Neural cell (in vitro differentiated cells): ENCODE measurements around the gene SMPD3. TPM values are rescaled to one million over a fixed set of nuclear protein-coding genes. Genes with fewer than 3 reads are reported as not detected.

ENCODE experiments used
- H2AFZ ChIP-seq: fragments of 200-600, 300-800 bp; sonication (generic), shearing (Covaris generic); 2 replicates; pipeline ENCODE4 v1.6.0; 2014; ENCODE audit warnings: low read depth, mild to moderate bottlenecking, antibody characterized with exemption, low read length, moderate library complexity
- H3F3A ChIP-seq: fragments of 200-600 bp; shearing (Covaris generic); 2 replicates; pipeline ENCODE4 v1.6.1; 2016; ENCODE audit warnings: mild to moderate bottlenecking, moderate library complexity, mixed read lengths, antibody characterized with exemption, low read length; ENCODE audit not compliant: insufficient read depth, poor library complexity, severe bottlenecking
- H3K27ac ChIP-seq: fragments of 200-600, 300-800 bp; sonication (generic), shearing (Covaris generic); 2 replicates; pipeline ENCODE4 v1.5.1; 2014; ENCODE audit warnings: mild to moderate bottlenecking, low read length, moderate library complexity
- H3K27me3 ChIP-seq: fragments of 300-800, 200-600 bp; sonication (generic), shearing (Covaris generic); 2 replicates; pipeline ENCODE4 v1.6.0; 2014; ENCODE audit warnings: mild to moderate bottlenecking, low read depth, low read length, moderate library complexity; ENCODE audit not compliant: insufficient read depth
- H3K36me3 ChIP-seq: fragments of 300-800, 200-600 bp; sonication (generic), shearing (Covaris generic); 2 replicates; pipeline ENCODE4 v1.5.1; 2014; ENCODE audit warnings: mild to moderate bottlenecking, antibody characterized with exemption, low read length, moderate library complexity; ENCODE audit not compliant: insufficient read depth
- H3K4me2 ChIP-seq: fragments of 300-800, 200-600 bp; sonication (generic), shearing (Covaris generic); 2 replicates; pipeline ENCODE4 v1.6.0; 2014; ENCODE audit warnings: mild to moderate bottlenecking, low read length
- H3K4me3 ChIP-seq: fragments of 300-800, 200-600 bp; sonication (generic), shearing (Covaris generic); 2 replicates; pipeline ENCODE4 v1.5.1; 2014; ENCODE audit warnings: mild to moderate bottlenecking, low read length, moderate library complexity
- H3K79me2 ChIP-seq: fragments of 200-600 bp; shearing (Covaris generic); replicated peaks from 2 replicates; pipeline ENCODE4 v1.6.0; 2014; ENCODE audit warnings: mild to moderate bottlenecking, low read length, moderate library complexity; ENCODE audit not compliant: insufficient read depth
- H3K9ac ChIP-seq: fragments of 300-800, 200-600 bp; sonication (generic), shearing (Covaris generic); 2 replicates; pipeline ENCODE4 v1.6.1; 2016; ENCODE audit warnings: mild to moderate bottlenecking, low read length, mixed read lengths
- H3K9me2 ChIP-seq: fragments of 200-600 bp; shearing (Covaris generic); 2 replicates; pipeline ENCODE4 v1.6.1; 2016; ENCODE audit warnings: mild to moderate bottlenecking, low read length, mixed read lengths; ENCODE audit not compliant: insufficient read depth
- H3K9me3 ChIP-seq: fragments of 200-600, 300-800 bp; sonication (generic), shearing (Covaris generic); 2 replicates; pipeline ENCODE4 v1.6.1; 2016; ENCODE audit warnings: mild to moderate bottlenecking, mixed run types, low read length, moderate library complexity, mixed read lengths
- H4K20me1 ChIP-seq: fragments of 200-600 bp; shearing (Covaris generic); 2 replicates; pipeline ENCODE4 v1.6.1; 2016; ENCODE audit warnings: mild to moderate bottlenecking, mixed run types; ENCODE audit not compliant: insufficient read depth
- CTCF ChIP-seq: fragments of 450-650 bp; IDR thresholded peaks from 2 replicates; pipeline ENCODE4 v1.5.1; 2014; ENCODE audit warnings: antibody characterized with exemption, mild to moderate bottlenecking, moderate library complexity; ENCODE audit not compliant: poor library complexity, severe bottlenecking
- EP300 ChIP-seq: fragments of 450-650 bp; conservative IDR thresholded peaks from 2 replicates; pipeline ENCODE4 v1.6.1; 2014; ENCODE audit warnings: antibody characterized with exemption, mild to moderate bottlenecking, moderate library complexity; ENCODE audit not compliant: poor library complexity, severe bottlenecking
- EZH2 ChIP-seq: fragments of 200-600, 300-800 bp; shearing (Covaris generic), sonication (generic); IDR thresholded peaks from 2 replicates; pipeline ENCODE4 v1.6.1; 2014; ENCODE audit warnings: antibody characterized with exemption, low read length, borderline replicate concordance, mild to moderate bottlenecking; ENCODE audit not compliant: insufficient read depth, poor library complexity, severe bottlenecking
- MXI1 ChIP-seq: fragments of 450-650 bp; conservative IDR thresholded peaks from 2 replicates; pipeline ENCODE4 v1.6.1; 2014; ENCODE audit warnings: antibody characterized with exemption, mild to moderate bottlenecking; ENCODE audit not compliant: poor library complexity, severe bottlenecking
- POLR2AphosphoS5 ChIP-seq: IDR thresholded peaks from 2 replicates; pipeline ENCODE4 v1.6.1; 2012
- RAD21 ChIP-seq: fragments of 450-650 bp; conservative IDR thresholded peaks from 2 replicates; pipeline ENCODE4 v1.6.1; 2014; ENCODE audit warnings: antibody characterized with exemption, mild to moderate bottlenecking, moderate library complexity
- REST ChIP-seq: IDR thresholded peaks from 2 replicates; pipeline ENCODE4 v1.6.1; 2012; ENCODE audit warnings: borderline replicate concordance
- SMC3 ChIP-seq: fragments of 450-650 bp; conservative IDR thresholded peaks from 2 replicates; pipeline ENCODE4 v1.6.1; 2014; ENCODE audit warnings: antibody characterized with exemption, mild to moderate bottlenecking, moderate library complexity; ENCODE audit not compliant: poor library complexity
- TAF1 ChIP-seq: IDR thresholded peaks from 2 replicates; pipeline ENCODE4 v1.6.1; 2012; ENCODE audit warnings: low read depth
- polyA plus RNA-seq: library from polyadenylated mRNA; depleted of rRNA; stranded (reverse); fragments of >200 nt; gene quantifications from 2 replicates; pipeline ENCODE4 v1.2.3, GENCODE V29; 2014

The SMPD3 gene
- polyA plus RNA-seq, 1 donor from 2014 or later = 42.7 TPM

GRCh38 chr16:68396481-68396880 lies 51.8 kb downstream of the SMPD3 start:
- Histone ChIP-seq H3K9me3 (no peaks in the 10 kb centered on the region), H3F3A (no peaks in the 10 kb centered on the region), H3K9me2 (no peaks in the 10 kb centered on the region), H3K9ac (no peak overlapping the region), H3K36me3 (no peaks in the 10 kb centered on the region), H3K27ac (no peak overlapping the region), H3K79me2 (no peaks in the 10 kb centered on the region), H4K20me1 (peaks cover under 1% of the 10 kb centered on the region), H3K4me2 (no peak overlapping the region), H2AFZ (no peak overlapping the region), H3K27me3 (no peaks in the 10 kb centered on the region), H3K4me3 (no peak overlapping the region)
- TF ChIP-seq EZH2 = no peak

GRCh38 chr16:68395815-68396214 lies 52.5 kb downstream of the SMPD3 start:
- Histone ChIP-seq H3K36me3 (no peaks in the 10 kb centered on the region), H3K79me2 (no peaks in the 10 kb centered on the region), H3K4me2 (no peak overlapping the region), H3K9me2 (no peaks in the 10 kb centered on the region), H3K4me3 (no peak overlapping the region), H2AFZ (no peak overlapping the region), H3K27me3 (no peaks in the 10 kb centered on the region), H3F3A (no peaks in the 10 kb centered on the region), H3K9me3 (no peaks in the 10 kb centered on the region), H3K9ac (no peak overlapping the region), H4K20me1 (no peaks in the 10 kb centered on the region), H3K27ac (no peak overlapping the region)
- TF ChIP-seq POLR2AphosphoS5 (no peak), EZH2 (no peak), RAD21 (no peak), REST (no peak), EP300 (no peak), MXI1 (no peak), SMC3 (no peak), CTCF (no peak), TAF1 (no peak)
